ENCODE measurements around the gene THAP3. TPM values are rescaled to one million over a fixed set of nuclear protein-coding genes. Genes with fewer than 3 reads are reported as not detected.
"Not testable (repeated sequence)": the region's sequence is repeated elsewhere in the genome, so short reads cannot be mapped to it uniquely, and the experiment has no call there.

The THAP3 gene
- total and polyA plus RNA-seq, 2 donors (not counting 1 experiment from before 2014, with no cell fraction given) = 5.3 to 35.5 TPM

GRCh38 chr1:6599141-6599975 lies 25.3 kb upstream of the THAP3 start:
- Histone ChIP-seq H2AFZ (ENCODE audit: low read length) (no peak overlapping the region), H4K20me1 (ENCODE audit: control insufficient read depth, extremely low read depth, insufficient read depth, low read length) (no peaks in the 10 kb centered on the region), H3K36me3 (ENCODE audit: control insufficient read depth, insufficient read depth, low read length) (peaks cover 25% of the 10 kb centered on the region), H3K79me2 (ENCODE audit: control insufficient read depth, insufficient read depth, low read length) (peaks cover 68% of the 10 kb centered on the region), H3K4me3 (replicated peaks in 1 of 4; ENCODE audit: control extremely low read depth in 1 of 4, insufficient read depth in 1 of 4, low read depth in 3 of 4, low read length in 4 of 4) (peak overlapping the region; percentile 8 to 99 (median 64)), H3K27me3 (ENCODE audit: control insufficient read depth, insufficient read depth, low read length) (no peaks in the 10 kb centered on the region), H3K4me2 (ENCODE audit: extremely low read depth, insufficient read depth, low read length) (peak overlapping the region; percentile 70), H3K27ac (ENCODE audit: insufficient read depth, low read length) (no peak overlapping the region), H3K9ac (ENCODE audit: insufficient read depth, low read length) (no peak overlapping the region), H3K9me3 (ENCODE audit: control insufficient read depth, insufficient read depth, low read depth, low read length) (no peaks in the 10 kb centered on the region), H3K4me1 (ENCODE audit: control insufficient read depth, extremely low read depth, insufficient read depth, low read length) (peaks cover 11% of the 10 kb centered on the region)
- peak; percentile 23 to 46 for DNase-seq (ENCODE audit: low read depth in 2 of 2)
- no peak for TF ChIP-seq EZH2 (IDR thresholded peaks at IDR 0.05; ENCODE audit: low read length, missing control alignments)
- no peak for TF ChIP-seq CTCF (conservative IDR thresholded peaks at IDR 0.05 in 1 of 2, IDR thresholded peaks at IDR 0.05 in 1 of 2; ENCODE audit: low read depth in 1 of 2, low read length in 2 of 2)

- not testable (repeated sequence) for H2AFZ ChIP-seq (ENCODE audit: low read length); H3K9me3 ChIP-seq (ENCODE audit: control insufficient read depth, insufficient read depth, low read depth, low read length); DNase-seq (ENCODE audit: low read depth in 2 of 2); H3K27me3 ChIP-seq (ENCODE audit: control insufficient read depth, insufficient read depth, low read length); H4K20me1 ChIP-seq (ENCODE audit: control insufficient read depth, extremely low read depth, insufficient read depth, low read length); H3K9ac ChIP-seq (ENCODE audit: insufficient read depth, low read length)
- Histone ChIP-seq H3K36me3 (ENCODE audit: control insufficient read depth, insufficient read depth, low read length) (peaks cover 24% of the 10 kb centered on the region), H3K4me1 (ENCODE audit: control insufficient read depth, extremely low read depth, insufficient read depth, low read length) (peaks cover 11% of the 10 kb centered on the region), H3K4me2 (ENCODE audit: extremely low read depth, insufficient read depth, low read length) (peak overlapping the region; percentile 95), H3K4me3 (replicated peaks in 1 of 4; ENCODE audit: control extremely low read depth in 1 of 4, insufficient read depth in 1 of 4, low read depth in 3 of 4, low read length in 4 of 4) (peak overlapping the region; percentile 71 to 99 (median 94)), H3K79me2 (ENCODE audit: control insufficient read depth, insufficient read depth, low read length) (peaks cover 67% of the 10 kb centered on the region), H3K27ac (ENCODE audit: insufficient read depth, low read length) (peak overlapping the region; percentile 92)
Measured at GRCh38 chr1:6599991-6600390, 24.7 kb upstream of the THAP3 start.

GRCh38 chr1:6600410-6601048 lies 24.1 kb upstream of the THAP3 start:
- no peak for TF ChIP-seq EZH2 (IDR thresholded peaks at IDR 0.05; ENCODE audit: low read length, missing control alignments)
- no peak for TF ChIP-seq CTCF (conservative IDR thresholded peaks at IDR 0.05 in 1 of 2, IDR thresholded peaks at IDR 0.05 in 1 of 2; ENCODE audit: low read depth in 1 of 2, low read length in 2 of 2)
- Histone ChIP-seq H3K9ac (ENCODE audit: insufficient read depth, low read length) (peak overlapping the region; percentile 88), H3K4me3 (replicated peaks in 1 of 4; ENCODE audit: control extremely low read depth in 1 of 4, insufficient read depth in 1 of 4, low read depth in 3 of 4, low read length in 4 of 4) (peak overlapping the region; percentile 71 to 99 (median 94)), H3K4me2 (ENCODE audit: extremely low read depth, insufficient read depth, low read length) (peak overlapping the region; percentile 95), H3K27ac (ENCODE audit: insufficient read depth, low read length) (peak overlapping the region; percentile 92), H3K79me2 (ENCODE audit: control insufficient read depth, insufficient read depth, low read length) (peaks cover 62% of the 10 kb centered on the region), H3K36me3 (ENCODE audit: control insufficient read depth, insufficient read depth, low read length) (peaks cover 21% of the 10 kb centered on the region), H4K20me1 (ENCODE audit: control insufficient read depth, extremely low read depth, insufficient read depth, low read length) (no peaks in the 10 kb centered on the region), H3K27me3 (ENCODE audit: control insufficient read depth, insufficient read depth, low read length) (no peaks in the 10 kb centered on the region), H2AFZ (ENCODE audit: low read length) (no peak overlapping the region), H3K4me1 (ENCODE audit: control insufficient read depth, extremely low read depth, insufficient read depth, low read length) (peaks cover 11% of the 10 kb centered on the region), H3K9me3 (ENCODE audit: control insufficient read depth, insufficient read depth, low read depth, low read length) (no peaks in the 10 kb centered on the region)
- DNase-seq (ENCODE audit: low read depth in 2 of 2) = no peak
